ENCODE measurements around the gene UBAP2. TPM values are rescaled to one million over a fixed set of nuclear protein-coding genes. Genes with fewer than 3 reads are reported as not detected.
"Not testable (repeated sequence)": the region's sequence is repeated elsewhere in the genome, so short reads cannot be mapped to it uniquely, and the experiment has no call there.

Gene UBAP2
- polyA plus RNA-seq, 1 donor: 92.0 TPM

DNA sequence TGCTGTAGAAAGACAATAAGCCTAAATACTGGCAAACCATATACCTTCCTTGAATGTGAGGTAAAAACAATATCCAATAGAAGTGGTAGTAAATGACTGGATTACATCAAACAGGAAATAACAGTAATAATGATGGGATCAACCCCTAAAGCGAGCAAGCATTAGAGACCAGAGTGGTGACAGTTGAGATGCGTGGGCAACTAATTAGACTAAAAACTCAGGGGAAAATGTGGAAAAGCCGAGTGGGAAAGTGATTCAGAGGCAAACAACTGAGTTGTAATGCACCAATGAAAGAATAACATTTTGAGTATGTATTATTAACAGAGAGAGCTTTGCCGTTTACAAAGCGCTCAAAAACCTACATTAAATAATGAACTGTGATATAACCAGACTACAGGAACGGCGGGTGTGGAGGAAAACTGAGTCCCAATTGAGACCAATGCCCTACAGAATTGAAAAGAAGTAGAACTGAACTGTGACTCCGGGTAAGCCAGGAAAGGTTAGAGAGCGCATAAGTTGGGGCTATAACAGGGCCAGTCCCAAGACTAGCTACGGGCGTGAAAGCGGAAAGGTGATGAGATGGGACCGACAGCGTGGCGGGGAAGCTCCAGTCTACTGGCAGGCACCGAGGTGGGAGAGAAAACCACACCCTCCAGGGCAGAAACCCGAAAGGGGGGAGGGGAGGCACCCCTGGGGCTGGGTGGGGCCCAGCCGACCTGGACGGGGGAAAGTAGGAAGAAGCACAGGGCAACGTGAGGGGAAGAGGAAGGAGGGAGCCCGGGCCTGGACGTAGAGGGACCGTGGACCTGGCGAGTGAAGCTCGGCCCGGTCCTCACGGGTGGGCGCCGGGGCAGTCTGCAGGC lies 592 bp downstream of the UBAP2 start:
- DNase-seq: peak; percentile 34

DNA sequence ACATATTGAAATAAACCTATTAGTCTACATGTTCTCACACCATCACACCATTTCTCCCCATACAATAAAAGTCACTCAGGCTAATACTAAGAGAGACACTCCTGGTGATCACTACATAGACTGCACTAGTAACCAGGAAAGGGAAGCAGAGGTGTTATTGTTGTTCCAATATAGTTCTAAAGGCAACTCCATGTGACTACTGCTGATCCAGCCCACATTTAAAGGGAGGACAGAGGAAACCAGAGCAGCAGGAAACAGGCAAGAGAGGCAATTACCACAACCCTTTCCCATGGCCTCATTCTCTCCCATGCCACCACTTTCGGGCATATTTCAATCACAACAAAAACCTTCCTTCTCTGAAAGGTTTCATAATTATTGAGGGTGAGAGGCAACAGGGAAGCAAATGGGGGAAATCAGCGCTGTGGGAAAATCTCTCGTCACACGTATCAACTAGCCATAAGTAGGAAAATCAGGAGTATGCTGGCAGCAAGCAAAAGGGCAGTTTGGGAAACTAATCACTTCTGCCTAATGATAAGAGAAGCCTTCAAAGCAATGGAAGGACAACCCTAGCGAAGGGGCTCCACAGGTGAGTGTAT lies 1.8 kb downstream of the UBAP2 start:
- no peak for DNase-seq

DNA sequence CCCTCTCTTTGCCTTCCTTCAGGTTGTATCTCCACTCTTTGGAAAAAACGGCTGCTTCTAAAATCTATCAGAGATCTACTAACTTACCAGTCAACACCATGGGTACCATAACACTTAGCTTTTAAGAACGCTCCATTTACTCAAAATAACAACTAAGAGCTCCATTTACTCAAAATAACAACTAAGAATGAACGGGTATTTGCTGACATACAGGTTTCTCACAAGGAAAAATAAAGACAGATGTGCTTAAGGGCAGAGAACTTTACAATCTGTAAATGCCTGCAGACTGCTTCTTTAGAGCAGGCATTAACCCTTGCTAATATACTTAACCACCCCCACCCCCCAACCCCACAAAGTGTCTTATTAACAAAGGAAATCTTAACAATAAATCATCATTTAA lies 2.8 kb downstream of the UBAP2 start:
- DNase-seq: no peak

DNA sequence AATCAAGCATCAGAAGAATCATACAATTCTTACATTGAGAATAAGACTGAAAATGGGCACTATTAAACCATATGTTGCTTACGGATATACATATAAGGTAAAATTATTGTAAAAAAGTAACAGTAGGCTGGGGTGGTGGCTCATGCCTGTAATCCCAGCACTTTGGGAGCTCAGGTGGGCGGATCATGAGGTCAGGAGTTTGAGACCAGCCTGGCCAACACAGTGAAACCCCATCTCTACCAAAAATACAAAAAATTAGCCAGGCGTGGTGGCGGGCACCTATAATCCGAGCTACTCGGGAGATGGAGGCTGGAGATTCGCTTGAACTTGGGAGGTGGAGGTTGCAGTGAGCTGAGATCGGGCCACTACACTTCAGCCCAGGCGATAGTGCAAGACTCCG lies 6.6 kb downstream of the UBAP2 start:
- not testable (repeated sequence) for DNase-seq

DNA sequence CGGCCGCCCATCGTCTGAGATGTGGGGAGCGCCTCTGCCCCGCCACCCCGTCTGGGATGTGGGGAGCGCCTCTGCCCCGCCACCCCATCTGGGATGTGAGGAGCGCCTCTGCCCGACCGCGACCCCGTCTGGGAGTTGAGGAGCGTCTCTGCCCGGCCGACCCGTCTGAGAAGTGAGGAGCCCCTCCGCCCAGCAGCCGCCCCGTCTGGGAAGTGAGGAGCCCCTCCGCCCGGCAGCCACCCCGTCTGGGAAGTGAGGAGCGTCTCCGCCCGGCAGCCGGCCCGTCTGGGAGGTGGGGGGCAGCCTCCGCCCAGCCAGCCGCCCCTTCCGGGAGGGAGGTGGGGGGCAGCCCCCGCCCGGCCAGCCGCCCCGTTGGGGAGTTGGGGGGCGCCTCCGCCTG lies 9.8 kb downstream of the UBAP2 start:
- DNase-seq: not testable (repeated sequence)

DNA sequence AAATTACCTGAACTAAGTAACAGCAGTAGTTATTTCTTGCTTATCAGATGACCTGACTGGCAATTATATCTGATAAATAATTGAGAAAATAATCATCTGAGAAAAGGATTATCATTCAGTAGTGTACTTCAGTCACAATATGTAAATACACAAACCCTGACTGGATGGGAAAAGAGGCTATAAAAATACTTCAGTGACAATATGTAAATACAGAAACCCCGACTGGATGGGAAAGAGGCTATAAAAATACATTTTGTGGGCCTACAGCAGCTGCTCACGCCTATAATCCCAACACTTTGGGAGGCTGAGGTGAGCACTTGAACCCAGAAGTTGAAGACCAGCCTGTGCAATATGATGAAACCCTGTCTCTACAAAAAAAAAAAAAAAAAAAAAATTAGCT lies 11.1 kb downstream of the UBAP2 start:
- DNase-seq: no peak

DNA sequence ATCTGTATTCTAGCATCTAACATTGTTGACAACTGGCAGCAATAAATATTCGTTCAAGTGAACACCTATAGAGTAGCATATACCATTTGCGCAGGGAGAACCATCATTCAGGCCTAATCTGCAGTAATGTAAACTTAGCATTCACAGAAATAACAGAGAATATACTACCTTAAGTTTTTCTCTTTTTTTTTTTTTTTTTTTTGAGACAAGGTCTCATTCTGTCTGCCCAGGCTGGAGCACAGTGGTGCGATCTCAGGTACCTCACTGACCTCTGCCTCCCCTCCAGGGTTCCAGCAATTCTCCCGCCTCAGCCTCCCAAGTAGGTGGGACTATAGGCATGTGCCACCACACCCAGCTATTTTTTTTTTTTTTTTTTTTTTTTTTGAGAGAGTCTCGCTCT lies 12.1 kb downstream of the UBAP2 start:
- no peak for DNase-seq

- no peak for DNase-seq
These were observed 13.0 kb downstream of the UBAP2 start for GRCh38 chr9:34035656-34036055.

DNA sequence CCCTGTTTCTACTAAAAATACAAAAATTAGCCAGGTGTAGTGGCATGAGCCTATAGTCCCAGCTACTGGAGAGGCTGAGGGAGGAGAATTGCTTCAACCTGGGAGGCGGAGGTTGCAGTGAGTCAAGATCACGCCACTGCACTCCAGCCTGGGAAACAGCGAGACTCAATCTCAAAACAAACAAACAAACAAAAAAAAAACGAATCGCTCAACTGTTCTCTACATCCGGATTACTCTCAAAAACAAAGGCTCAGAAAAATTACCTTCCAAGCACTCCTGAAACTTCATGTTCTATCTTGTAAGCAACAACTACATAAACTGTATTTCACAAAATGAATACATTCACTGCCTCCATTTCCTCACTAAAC lies 14.0 kb downstream of the UBAP2 start:
- no peak for DNase-seq

DNA sequence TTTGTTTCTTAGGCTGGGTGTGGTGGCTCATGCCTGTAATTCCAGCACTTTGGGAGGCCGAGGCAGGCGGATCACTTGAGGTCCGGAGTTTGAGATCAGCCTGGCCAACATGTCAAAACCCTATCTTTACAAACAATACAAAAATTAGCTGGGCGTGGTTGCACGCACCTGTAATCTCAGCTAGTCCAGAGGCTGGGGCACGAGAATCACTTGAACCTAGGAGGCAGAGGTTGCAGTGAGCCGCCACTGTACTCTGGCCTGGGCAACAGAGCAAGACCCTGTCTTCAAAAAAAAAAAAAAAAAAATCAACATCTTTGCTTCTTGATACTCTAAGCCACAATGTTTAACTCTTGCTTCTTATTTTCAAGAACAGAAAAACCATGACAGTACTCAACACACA lies 16.1 kb downstream of the UBAP2 start:
- no peak for DNase-seq

DNA sequence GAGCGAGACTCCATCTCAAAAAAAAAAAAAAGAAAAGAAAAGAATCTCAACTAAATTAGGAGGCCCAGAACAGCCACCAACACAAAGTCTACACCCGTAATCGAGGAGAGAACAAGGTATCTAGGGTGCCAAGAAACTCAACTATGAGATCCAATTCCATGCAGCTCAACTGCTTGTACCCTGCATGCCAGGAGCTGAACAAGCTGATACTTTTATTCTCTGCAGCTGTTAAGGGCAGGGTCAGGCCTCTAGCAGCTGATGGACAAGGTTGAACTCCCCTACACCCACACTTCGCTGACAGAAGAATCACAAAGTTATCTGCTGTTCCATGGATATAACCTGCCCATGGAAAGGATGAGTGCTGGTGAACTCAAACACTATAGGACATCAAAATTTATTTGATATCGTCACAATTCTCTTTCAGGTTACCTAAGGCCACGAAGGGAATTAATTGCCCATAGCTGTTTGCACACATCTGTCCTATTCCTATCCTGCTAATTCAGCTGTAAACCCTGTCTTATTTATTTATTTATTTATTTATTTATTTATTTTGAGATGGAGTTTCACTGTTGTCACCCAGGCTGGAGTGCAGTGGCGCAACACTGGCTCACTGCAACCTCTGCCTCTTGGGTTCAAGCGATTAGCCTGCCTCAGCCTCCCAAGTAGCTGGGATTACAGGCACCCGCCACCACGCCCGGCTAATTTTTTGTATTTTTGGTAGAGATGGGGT lies 20.7 kb downstream of the UBAP2 start:
- no peak for DNase-seq

- no peak for DNase-seq
These were observed 22.9 kb downstream of the UBAP2 start for GRCh38 chr9:34025811-34026210.

- DNase-seq: no peak
These were observed 23.6 kb downstream of the UBAP2 start for GRCh38 chr9:34025062-34025461.

DNA sequence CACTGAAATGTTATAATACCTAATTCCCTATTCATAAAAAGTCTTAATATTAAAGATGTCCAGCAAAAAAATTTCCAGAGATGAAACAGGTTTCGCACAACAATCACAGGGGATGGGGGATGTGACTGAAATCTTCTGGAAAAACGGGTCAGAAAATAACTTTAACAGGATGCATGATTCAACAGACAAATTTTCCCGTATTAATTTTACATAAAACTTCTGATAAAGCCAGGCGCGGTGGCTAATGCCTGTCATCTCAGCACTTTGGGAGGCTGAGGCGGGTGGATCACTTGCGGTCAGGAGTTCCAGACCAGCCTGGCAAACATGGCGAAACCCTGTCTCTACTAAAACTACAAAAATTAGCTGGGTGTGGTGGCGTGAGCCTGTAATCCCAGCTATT lies 24.2 kb downstream of the UBAP2 start:
- DNase-seq: not testable (repeated sequence)

GRCh38 chr9:34016149-34016548 lies 32.5 kb downstream of the UBAP2 start:
- no peak for DNase-seq

DNA sequence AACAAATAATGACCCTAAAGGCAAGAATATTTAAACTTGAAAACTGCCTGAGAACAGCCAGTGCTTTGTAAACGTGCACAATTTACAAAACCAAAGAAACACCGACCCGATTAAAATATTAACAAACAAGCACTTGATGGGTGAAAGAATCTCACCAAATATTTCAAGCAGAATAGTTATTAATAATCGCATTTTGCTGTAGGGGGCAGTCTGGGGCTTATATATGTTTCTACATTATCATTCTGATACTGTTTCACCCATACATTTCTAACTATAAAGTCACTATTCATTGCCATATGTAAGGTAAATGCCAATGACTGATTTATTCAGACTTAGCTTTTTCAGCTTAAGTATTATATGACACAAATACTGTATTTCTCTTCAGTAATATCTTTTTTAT lies 37.7 kb downstream of the UBAP2 start:
- DNase-seq: no peak

- no peak for DNase-seq
These were observed 46.7 kb downstream of the UBAP2 start for GRCh38 chr9:34001951-34002350.

DNA sequence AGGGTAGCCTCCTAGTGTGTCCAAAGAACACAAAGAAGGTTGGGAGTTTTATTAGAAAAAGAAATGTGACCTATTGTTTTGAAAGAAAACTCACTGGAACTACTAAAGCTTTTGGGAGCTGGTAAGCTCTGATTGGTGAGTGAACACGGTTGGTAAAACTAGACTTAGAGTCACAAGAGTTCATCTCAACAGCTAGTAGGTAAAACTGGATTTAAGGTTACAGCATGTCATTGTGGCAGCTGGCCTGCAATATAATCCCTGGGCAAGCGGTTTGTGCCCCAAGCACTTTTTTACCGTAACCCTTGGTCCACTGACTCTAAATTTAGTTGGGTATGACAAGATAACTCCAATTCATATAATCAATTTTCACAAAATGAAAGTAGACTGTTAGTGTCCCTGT lies 47.4 kb downstream of the UBAP2 start:
- no peak for DNase-seq

DNA sequence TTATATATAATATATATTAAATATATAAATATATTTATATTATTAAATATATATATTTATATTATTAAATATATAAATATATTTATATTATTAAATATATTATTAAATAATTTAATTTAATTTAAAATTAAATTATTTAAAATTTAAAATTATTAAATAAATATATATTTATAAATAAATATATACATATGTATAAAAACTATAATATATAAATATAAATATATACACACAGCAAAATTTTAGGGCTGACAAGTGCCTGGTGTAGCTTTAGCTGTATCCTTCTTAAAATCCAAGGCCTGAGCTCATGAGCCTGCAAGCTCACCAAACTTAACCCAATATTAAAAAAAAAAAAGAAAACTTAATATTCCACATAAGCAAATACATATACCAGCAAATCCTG lies 53.2 kb downstream of the UBAP2 start:
- no peak for DNase-seq

GRCh38 chr9:33993104-33993503 lies 55.6 kb downstream of the UBAP2 start:
- DNase-seq: no peak

- no peak for DNase-seq
These were observed 56.1 kb downstream of the UBAP2 start for GRCh38 chr9:33992632-33993031.

DNA sequence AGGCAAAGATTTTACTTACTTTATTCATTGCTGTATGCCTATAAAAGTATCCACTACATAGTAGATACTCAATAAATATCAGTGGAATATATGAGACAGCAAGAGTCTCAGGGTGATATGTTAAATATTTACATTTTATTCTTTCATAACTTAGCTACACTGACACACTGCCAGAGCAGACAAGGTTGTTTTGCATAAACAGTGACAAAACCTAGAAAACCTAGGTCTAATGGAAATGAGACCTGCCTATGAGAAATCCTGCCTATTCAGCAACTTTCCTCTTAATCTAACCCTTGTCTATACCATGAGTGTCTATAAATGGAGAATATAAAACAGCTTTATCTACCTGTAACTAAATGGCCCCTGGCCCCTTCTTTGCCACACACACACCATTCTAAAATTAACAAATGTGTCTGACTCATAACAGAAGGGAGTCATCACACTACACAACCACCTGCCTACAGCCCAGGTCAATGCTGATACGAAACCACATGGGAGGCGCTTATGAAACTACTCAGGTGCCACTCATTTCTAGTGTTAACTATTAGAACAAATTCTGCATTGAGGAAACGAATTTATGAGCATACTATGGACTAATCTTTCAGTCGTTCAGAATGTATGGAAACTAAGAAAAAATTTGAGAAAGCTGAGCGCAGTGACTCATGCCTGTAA lies 60.3 kb downstream of the UBAP2 start:
- DNase-seq: no peak

- DNase-seq: no peak
These were observed 72.3 kb downstream of the UBAP2 start for GRCh38 chr9:33976414-33976813.
